Astrocyte of the cerebellum (primary cell): Measurements from ENCODE around the gene APBA1.
A peak's percentile ranks its signal among the peaks of the same experiment; 100 is the strongest.

Experiments used
- DNase-seq: peaks from one replicate; pipeline ENCODE4 v3.0.0-alpha.2; 2011; ENCODE audit warnings: low read depth
- H3K4me3 ChIP-seq: 2 replicates; pipeline ENCODE4 v1.5.1; 2011; ENCODE audit warnings: mild to moderate bottlenecking, low read depth, low read length, moderate library complexity
- in situ Hi-C: cut with HindIII; loops from 2 replicates; pipeline ENCODE4 v1.10.0; 2017; ENCODE audit warnings: low sequenced_read_pairs
- TF ChIP-seq, protein P1 (sequence below): IDR thresholded peaks from 2 replicates; pipeline ENCODE4 v1.5.1; 2012; ENCODE audit warnings: low read length, low read depth, moderate library complexity, mild to moderate bottlenecking; ENCODE audit errors: missing control alignments

APBA1 gene

GRCh38 chr9:69559126-69559525 is 113.0 kb downstream of the APBA1 start:
- DNase-seq, result no peak
- H3K4me3 ChIP-seq, result no peak overlapping the region
- in situ Hi-C loops, result no loop called here
- TF ChIP-seq, protein P1, sequence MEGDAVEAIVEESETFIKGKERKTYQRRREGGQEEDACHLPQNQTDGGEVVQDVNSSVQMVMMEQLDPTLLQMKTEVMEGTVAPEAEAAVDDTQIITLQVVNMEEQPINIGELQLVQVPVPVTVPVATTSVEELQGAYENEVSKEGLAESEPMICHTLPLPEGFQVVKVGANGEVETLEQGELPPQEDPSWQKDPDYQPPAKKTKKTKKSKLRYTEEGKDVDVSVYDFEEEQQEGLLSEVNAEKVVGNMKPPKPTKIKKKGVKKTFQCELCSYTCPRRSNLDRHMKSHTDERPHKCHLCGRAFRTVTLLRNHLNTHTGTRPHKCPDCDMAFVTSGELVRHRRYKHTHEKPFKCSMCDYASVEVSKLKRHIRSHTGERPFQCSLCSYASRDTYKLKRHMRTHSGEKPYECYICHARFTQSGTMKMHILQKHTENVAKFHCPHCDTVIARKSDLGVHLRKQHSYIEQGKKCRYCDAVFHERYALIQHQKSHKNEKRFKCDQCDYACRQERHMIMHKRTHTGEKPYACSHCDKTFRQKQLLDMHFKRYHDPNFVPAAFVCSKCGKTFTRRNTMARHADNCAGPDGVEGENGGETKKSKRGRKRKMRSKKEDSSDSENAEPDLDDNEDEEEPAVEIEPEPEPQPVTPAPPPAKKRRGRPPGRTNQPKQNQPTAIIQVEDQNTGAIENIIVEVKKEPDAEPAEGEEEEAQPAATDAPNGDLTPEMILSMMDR, result no peak

GRCh38 chr9:69556707-69557106 is 115.5 kb downstream of the APBA1 start:
- DNase-seq, result no peak
- H3K4me3 ChIP-seq, result no peak overlapping the region
- TF ChIP-seq, protein P1, result no peak
- in situ Hi-C loops, result no loop called here

GRCh38 chr9:69555802-69556201 is 116.4 kb downstream of the APBA1 start:
- in situ Hi-C loops, result no loop called here
- no peak for DNase-seq
- TF ChIP-seq, protein P1, result no peak
- no peak overlapping the region for H3K4me3 ChIP-seq

DNA sequence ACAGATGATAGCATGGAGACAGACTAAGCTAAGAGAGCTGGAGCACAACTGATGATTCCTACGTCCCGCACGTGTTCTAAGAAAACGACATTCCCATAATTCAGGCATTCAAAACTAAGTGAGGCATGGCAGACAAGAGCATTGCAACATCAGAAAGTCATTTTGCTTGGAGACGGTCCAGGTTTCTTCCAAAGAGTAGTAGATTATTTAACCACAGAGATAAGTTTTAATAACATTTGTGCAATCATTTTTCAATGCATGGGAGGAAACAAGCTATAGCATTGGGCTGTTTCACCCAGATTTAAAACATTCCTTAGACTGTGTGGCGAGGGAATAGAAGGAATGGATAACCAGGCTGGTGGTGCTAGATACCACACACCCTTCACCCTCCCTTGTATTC is 117.2 kb downstream of the APBA1 start:
- in situ Hi-C loops, result no loop called here
- TF ChIP-seq, protein P1, result no peak
- no peak for DNase-seq
- no peak overlapping the region for H3K4me3 ChIP-seq

DNA sequence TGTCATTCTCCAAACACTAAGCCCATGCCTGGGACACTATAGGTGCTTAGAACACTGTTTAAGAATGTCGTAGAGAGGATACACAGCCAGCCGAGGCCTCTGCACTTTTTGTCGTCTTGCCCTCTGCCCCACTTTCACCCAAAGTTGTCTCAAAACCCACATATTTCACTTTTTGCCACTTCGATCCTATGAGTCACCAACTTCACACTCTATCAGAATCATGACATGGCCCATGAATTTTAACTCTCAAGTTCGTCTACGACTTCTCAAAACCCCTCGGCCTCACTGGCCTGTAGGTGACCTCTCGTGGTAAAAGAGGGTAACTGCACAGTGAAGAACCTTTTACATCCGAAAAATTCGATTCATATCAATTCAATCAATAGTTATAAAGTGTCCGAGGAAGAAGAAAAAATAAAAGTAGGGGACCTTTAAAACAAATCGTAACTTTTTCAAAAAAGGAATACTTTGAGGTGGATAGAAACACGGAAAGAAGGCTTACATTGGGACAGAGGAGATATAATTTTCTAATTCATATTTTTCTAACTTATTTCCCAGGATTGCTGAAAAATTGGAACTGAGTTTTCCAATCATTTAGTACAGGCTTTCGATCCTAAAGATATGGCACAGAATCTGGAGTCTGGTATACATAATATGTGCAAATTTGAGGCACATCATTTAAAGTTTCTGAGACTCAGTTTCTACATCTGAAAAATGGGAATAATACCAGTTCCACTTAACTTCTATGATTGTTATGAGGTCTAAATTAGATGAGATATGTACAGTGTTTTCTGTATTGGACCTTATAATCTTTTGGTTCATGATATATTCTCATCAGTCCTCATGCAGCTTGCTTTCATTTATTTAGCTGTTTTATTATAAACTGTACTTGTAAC is 122.6 kb downstream of the APBA1 start:
- in situ Hi-C loops, result no loop called here
- TF ChIP-seq, protein P1, result peak; percentile 92
- peak; percentile 40 for DNase-seq
- H3K4me3 ChIP-seq, result no peak overlapping the region

- TF ChIP-seq, protein P1, result no peak
- H3K4me3 ChIP-seq, result no peak overlapping the region
- in situ Hi-C loops, result no loop called here
- DNase-seq, result no peak
Measured at GRCh38 chr9:69548681-69549080, 123.5 kb downstream of the APBA1 start.
